Right lobe of liver (tissue), 4 donors: ENCODE results near the gene ZBTB18.

Experiments used
- POLR2A ChIP-seq: fragments of 450-650 bp; IDR thresholded peaks from one replicate; pipeline ENCODE4 v1.6.1; 2017; ENCODE audit warnings: antibody characterized with exemption, mild to moderate bottlenecking
- TF ChIP-seq, protein P1 (sequence below), 4 donors: fragments of 200-600 bp in 3 of 4; fragments of 450-650 bp in 1 of 4; IDR thresholded peaks; one replicate each; pipeline versions ENCODE4 v1.5.1 to v1.8.0; 2016 to 2022; ENCODE audit warnings: antibody characterized with exemption in 4 of 4, mild to moderate bottlenecking in 2 of 4
- donor health status: DM: no; HTN: no; CAD: no.
- donor health status: DM: no; HTN: no; CAD: no.
- donor health status: DM: no; HTN: yes; CAD: no.

DNA sequence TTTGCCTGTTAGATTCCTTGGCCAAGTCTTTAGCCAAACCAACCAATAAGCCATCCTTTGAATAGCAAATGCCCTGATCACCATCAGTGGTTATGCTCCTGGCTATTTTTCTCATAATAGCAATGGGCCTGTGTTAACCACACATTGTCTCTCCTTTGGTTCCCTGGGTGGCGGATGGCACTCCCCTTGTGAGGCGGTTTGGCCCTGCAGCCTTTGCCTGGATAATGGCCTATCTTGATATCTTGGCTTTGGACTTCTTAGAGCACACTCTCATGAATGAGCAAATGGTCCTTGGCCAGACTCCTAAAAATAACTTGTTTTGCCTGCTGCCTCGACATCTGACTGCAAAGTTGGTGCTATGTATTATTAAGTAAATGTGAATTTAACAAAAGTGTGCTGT is 22.4 kb upstream of the ZBTB18 start:
- TF ChIP-seq POLR2A = no peak
- TF ChIP-seq, protein P1, sequence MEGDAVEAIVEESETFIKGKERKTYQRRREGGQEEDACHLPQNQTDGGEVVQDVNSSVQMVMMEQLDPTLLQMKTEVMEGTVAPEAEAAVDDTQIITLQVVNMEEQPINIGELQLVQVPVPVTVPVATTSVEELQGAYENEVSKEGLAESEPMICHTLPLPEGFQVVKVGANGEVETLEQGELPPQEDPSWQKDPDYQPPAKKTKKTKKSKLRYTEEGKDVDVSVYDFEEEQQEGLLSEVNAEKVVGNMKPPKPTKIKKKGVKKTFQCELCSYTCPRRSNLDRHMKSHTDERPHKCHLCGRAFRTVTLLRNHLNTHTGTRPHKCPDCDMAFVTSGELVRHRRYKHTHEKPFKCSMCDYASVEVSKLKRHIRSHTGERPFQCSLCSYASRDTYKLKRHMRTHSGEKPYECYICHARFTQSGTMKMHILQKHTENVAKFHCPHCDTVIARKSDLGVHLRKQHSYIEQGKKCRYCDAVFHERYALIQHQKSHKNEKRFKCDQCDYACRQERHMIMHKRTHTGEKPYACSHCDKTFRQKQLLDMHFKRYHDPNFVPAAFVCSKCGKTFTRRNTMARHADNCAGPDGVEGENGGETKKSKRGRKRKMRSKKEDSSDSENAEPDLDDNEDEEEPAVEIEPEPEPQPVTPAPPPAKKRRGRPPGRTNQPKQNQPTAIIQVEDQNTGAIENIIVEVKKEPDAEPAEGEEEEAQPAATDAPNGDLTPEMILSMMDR (IDR thresholded peaks at IDR 0.05) = no peak
